HG02884 (cell line): ENCODE data around the gene SPAG16.
"Not testable (repeated sequence)": the region's sequence is repeated elsewhere in the genome, so short reads cannot be mapped to it uniquely, and the experiment has no call there.

Experiments
- ATAC-seq: cut with Tn5 transposase; IDR thresholded peaks from one replicate; pipeline ENCODE4 v1.9.1; 2021; ENCODE audit warnings: mild to moderate bottlenecking, moderate library complexity; ENCODE audit not compliant: unreplicated experiment

Gene SPAG16

DNA sequence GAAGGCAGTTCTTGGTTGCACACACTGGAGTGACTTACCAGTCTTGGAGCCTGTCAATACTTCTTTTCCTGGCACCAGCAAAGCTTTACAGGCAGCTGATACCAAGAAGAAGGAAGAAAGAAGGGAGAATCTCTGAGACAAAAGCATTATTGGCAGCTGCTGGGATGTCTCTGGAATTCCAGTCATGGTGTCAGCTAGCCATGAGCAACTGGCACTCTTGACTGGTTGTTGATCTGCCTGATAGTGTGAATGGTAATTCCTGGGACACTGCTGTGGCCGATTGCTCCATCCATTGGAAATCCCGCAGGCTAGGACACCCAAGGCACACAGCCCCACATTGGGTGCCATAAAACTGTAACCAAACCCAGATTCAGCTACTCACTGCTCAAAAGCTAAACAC is 17.8 kb upstream of the SPAG16 start:
- no peak for ATAC-seq

DNA sequence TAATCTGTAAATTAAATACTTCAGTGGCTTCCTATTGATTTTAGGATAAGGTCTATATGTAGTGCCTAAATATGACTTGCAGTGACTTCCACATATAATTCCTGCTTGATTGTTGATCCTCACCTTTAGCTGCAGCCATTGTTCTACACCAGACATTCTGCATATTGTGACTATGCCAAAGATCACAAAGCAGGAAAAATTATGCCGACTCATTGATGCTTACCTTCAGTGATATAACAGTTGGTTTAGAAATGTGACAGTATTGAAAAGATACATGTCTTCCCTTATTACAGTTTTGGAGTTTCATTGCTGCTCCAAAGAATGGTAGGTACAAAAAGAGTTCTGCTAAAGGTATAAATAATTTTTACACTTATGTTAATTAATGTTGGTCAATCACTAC is 12.3 kb upstream of the SPAG16 start:
- no peak for ATAC-seq

DNA sequence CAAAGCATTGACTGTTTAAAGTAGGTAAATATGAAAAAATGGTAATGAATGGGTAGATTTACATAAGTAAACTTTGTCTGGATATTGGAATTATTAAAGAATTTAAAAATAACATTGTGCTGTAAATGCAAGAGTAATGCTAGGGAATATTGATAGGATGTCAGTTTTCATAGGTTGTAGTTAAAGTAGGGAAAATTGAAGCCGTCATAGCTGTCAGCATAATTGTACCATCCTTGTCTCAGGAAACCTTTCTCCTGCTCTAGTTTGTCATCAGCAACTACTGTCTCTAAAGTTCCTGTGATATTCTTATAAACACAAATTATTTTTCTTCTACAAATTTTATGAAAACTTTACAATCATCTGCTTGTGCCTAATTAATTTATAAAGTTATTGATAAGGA is 10.1 kb upstream of the SPAG16 start:
- no peak for ATAC-seq

DNA sequence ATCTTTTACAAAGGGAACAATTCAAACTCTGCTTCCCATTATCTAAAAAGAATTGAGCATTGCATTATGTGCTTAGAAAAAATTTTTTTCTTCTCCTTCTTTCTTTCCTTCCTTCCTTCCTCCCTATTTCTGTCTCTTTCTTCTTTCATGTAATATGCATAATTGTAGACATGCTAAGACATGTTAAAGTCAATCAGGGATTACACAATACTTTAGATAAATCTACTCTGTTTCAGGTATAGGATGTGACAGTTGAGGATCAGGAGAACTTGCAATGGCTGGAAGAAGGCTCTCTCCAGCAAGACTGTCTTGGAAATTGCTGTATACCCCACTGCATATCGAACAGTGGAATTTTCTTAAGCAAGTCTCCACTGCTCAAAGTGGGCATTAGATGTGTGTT is 9.0 kb upstream of the SPAG16 start:
- ATAC-seq, result no peak

DNA sequence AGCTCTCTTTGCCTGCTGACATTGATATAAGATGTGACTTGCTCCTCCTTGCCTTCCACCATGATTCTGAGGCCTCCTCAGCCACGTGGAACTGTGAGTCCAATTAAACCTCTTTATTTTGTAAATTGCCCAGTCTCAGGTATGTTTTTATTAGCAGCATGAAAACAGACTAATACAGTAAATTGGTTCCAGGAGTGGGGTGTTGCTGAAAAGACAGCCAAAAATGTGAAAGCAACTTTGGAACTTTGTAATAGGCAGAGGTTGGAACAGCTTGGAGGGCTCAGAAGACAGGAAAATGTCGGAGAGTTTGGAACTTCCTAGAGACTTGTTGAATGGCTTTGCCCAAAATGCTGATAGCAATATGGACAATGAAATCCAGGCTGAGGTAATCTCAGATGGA is 7.1 kb upstream of the SPAG16 start:
- not testable (repeated sequence) for ATAC-seq

DNA sequence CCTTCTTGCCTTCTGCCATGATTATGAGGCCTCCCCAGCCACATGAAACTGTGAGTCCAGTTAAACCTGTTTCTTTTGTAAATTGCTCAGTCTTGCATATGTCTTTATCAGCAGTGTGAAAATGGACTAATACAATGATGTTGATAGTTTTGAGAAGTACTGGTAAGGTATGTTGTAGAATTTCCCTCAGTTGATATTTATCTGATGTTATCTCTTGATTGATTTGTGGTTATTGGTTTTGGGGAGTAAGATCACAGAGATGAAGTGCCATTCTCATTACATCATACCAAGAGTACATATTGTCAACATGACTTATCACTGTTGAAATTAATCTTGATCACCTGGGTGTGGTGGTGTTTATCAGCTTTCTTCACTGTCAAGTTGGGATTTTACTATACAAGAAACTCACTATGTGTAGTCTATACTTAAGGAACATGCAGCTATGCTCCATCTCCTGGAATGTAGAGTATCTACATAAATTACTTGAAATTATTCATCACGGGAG is 5.1 kb upstream of the SPAG16 start:
- ATAC-seq, result no peak

DNA sequence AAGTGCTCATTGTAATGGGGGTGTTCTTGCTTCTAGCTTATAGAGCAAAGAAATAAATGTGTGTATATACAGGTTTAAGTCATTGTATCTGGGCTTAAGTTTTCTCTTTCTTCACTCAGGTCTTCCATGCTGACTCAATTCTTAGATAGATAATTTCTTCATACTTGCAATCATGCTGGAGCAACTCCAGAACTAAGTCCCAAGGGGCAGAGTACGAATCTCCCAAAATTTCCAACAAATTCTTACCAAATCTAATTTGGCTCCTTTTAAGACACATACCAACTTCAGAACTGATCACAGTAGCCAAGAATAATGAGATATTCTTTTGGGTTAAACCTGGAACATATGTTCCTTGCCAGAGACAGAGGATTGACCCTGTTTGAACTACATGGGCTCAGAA is 4.3 kb upstream of the SPAG16 start:
- ATAC-seq, result no peak

DNA sequence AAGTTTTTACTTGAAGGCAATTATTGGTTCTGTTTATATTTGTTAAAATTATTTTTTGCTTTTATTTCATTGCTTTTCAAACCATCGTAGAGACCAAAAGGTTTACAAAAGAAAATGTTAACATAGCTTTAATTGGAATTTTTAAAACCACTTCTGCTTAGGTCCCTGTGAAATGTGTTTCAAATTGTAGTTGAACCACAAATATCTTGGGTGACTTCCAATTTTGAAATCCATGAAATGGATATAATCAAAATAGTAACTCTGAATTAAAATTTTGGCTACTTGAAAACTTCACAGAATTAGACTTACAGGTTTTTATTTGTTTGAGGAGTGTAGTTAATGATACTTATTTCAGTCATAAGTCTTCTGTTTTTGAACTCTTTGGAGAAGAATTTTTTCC is 3.1 kb upstream of the SPAG16 start:
- ATAC-seq, result no peak

DNA sequence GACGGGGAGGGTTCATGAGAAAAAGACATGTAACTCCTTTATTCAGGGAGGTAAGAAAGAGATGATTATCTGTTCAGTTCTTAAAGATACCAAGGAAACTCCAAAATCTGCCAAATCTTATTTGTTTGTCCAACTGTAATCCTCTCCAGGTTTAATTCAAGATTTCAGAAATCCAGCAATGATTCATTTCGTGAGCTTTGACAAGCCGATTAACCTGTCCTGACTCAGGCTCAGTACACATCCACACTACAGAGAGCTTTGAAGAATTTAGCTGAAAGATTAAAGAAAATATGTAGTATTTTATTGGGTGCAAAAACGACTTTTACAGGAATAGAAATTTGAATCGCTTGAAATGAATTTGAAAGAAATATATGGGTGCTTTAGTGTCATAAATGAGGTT is 1.1 kb downstream of the SPAG16 start:
- no peak for ATAC-seq

DNA sequence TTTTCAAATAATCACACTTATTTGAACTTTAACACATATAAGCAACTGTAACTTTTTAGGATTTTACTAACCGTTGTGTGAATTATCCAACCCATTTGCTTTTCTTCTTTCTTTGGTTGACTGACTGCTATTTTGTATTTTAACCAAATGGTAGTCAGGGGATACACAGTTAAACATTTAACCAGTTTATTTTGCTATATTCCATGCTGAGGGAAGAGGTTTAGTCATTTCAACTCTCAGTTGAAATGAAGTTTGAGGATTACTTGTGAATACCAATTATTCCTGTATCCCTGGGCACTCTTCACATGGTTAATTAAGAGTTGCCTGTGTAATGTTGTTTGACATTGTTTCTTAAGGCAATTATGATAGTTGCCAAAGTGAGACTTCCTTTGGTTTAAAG is 1.9 kb downstream of the SPAG16 start:
- ATAC-seq, result no peak

DNA sequence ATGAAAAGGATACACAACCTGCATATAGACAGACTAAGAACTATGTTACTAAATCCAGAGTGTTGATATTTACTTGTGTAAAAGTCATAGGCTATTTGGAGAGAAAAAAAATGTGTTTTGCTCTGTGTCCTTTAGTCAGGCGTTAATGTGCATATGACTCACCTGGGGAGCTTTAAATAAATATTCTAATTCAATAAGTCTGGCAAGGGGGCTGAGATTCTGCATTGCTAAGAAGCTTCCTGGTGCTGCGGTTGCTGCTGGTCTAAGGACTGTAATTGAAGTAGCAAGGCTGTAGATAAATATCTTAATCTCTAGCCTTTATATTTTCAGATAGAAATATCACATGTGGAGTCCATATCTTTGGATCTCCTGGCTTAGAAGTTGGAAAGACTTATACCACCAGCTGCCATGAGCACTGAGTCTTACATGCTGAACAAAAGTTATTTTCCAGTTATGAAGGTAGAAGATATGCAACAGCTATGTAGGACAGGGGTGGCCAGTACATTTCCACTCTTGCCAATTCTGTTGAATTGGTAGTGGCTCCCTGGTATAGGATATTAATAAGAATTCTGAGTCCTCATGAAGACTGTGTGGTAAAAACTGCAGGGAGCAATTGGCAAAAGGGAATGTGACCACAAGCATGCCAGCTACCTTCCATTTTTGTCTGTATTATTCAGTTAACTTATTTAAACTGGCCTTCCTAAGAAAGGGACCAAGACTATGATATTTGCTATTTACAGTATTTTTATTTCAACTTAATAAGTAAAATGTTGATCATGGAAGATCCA is 4.8 kb downstream of the SPAG16 start:
- ATAC-seq, result no peak

DNA sequence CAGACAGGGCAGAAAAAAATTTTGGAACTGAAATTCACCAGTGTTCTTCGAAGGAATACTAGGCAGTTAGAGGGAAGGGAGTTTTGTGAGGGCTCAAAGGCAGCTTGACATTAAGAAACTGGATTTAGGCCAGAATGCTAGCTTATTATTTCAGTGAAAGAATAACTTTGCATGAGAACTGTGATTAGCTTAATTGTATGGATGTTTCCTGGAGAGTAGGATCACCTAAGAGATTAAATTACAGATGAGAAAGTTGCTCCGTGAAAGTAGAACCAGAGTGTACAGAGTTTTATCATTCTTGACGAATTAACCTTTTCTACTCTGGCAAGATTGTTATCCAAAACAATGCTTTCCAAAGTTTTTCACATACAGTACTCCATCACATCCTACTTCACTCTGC is 6.2 kb downstream of the SPAG16 start:
- ATAC-seq, result no peak

DNA sequence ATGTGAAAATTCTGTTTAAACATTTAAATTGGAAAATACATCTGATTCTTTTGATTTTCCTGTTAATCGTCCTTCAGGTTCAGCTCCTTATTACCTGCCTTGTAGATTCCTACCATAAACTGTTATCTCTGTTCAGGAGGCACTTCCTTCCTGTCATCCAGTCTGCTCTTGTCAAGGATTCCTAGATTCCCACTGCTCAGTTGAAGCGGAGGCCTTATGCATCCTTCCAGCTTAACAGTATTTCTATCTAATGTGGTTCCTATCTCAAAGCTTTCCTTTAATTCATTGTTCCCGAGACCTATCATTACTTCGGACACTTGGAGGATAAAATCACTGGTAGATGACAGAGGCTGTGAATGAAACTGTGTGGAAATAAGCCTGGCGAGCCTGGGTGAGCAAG is 12.0 kb downstream of the SPAG16 start:
- ATAC-seq, result no peak

DNA sequence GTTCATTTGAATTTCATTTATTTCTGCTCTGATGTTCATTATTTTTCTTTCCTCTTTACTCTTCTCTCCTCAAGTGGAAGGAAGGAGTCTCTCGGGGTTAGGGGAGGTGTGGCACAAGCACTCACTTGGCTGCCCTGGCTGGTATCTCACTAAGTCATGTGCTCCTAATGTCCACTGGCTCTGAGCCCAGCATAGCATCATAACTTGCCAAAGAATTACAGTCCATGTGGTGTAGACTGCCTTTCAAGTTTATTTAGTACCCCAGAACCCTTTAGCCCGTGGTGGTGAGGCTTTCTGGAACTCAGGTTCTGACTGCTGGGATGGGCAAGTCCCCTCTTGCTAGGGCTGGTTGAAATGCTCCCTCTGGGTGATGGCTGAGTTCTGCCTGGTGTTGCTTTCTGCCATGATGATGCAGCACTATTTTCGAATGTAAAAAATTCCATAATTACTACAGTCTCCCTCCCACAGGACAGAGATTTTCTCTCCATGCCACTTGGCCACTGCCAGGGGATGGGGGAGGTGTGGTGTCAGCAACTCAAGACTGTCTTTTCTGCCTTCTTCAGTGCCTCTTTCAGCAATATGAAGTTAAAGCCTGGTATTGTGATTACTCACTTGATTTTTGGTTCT is 22.2 kb downstream of the SPAG16 start:
- ATAC-seq, result no peak

DNA sequence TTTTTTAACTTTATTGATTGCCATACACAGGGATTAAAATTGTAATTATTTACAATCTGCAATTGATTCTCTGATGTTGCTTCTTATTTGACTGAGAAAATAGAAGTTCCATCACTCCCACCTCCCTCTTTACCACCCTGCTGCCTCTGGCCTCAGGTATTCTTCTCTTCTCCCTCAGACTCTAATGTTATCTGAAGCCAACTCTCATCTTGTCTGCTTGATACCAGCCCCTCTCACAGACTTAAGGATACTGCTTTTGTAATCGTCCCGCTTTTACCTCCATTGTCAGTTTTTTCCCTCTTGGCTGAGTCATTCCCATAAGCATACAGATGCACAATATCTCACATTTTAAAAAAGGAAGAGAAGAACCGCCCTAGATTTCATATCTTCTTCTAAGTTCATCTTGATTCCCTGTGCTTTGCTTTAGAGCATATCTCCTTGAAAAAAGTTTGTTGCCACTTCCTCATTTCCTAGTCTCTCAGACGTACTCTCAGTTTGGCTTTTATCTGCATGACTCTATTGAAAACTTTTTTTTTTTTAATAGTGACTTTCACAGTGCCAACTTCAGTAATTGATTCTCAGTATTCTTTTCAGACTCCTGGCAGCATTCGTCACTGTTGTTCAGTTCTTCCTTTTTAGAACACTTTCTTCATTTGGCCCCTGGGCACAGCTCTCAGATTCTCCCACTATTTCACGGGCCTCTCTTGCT is 31.1 kb downstream of the SPAG16 start:
- no peak for ATAC-seq

DNA sequence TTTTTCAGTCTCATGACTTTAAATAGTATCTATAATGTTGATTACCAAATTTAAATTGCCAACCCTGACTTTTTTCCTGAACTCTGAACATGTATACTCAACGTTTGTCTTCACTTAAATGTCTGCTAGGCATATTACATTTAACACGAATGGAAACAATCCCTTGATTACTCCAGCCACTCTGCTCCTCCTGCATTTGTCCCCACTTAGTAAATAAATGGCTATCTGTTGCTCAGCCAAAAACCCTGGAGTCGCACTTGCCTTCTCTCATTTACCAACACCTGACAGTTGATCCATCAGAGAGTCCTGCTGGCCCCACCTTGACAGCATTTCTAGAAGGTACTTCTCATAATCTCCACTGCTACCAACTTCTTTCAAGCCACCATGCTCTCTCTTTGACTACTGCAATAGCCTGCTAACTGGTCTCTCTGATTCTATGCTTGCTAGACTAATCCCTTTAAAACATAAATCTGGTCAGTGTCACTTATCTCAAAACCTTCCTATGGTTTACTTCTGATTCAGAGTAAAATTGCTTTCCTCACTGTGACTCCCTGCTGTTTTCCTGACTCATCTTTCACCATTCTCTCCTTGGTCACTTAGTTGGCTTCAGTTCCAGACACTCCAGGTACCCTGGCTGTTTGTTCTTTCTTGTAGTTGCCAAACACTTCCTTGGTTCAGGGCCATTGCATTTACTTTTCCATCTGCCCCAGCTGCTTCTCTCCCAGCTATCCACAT is 31.9 kb downstream of the SPAG16 start:
- ATAC-seq, result no peak

DNA sequence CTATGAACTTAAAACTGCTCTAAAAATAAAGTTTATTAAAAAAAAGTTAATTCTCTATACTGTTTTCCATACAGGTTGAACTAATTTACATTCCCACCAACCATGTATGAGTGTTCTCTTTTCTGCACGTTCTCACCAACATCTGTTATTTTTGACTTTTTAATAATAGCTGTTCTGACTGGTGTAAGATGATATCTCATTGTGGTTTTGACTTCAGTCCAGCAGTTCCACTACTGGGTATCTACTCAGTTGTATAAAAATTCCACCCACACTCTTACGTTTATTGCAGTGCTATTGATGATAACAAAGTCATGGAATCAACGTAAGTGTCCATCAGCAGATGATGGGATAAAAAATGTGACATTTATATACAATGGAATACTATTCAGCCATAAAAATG is 33.7 kb downstream of the SPAG16 start:
- ATAC-seq, result no peak

DNA sequence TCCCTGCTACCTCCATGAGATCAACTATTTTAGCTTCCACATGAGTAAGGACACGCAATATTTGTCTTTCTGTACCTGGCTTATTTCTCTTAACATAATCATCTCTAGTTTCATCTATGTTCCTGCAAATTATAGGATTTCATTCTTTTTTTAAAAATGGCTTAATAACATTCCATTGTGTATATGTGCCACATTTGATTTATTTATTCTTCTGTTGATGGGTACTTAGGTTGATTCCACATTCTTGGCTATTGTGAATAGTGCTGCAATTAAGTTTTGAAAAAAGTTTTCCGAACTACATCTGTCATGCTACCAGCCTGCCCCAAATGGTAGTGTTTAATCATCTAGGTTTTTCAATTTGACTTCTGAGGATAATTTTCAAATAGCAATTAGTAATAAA is 36.3 kb downstream of the SPAG16 start:
- no peak for ATAC-seq

DNA sequence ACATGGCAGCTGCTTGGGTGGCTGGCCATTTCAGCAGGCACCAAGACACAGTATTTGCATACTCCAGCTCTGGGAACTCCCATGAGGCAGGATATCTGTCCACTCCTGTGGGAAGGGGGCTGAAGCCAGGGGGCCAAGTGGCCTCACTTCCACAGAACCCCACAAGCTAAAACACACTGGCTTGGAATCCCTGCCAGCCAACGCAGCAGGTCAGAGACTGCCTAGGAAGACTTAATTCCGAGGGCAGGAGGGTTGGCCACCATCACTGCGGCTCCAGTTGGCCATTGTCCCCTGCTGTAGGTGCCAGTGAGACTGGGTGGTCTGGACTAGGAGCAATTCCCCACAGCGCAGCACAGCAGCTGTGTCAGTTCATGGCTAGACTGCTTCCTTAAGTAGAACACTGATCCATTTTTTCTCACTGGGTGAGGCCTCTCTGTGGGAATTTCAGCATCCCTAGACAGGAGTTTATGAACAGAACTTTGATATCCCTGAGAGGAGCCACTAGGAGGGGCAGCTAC is 52.0 kb downstream of the SPAG16 start:
- ATAC-seq, result no peak

DNA sequence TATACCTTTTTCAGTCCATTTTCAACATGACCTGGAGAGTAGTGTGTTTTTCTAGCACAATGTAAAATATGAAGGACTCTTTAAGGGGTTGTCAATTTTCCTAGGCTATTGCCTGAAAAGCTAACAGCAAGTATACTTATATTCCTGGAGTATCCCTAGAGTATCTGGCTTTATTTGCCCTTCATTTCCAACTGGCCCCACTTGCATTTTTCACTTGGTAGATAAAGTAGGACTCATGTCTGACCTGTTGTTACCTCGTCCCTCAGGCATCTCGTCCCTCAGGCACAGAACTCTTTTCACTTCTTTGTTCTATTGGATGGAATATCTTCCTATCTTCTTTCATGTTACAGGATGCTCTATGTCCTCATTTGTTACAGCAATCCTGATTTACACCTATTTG is 69.2 kb downstream of the SPAG16 start:
- no peak for ATAC-seq

DNA sequence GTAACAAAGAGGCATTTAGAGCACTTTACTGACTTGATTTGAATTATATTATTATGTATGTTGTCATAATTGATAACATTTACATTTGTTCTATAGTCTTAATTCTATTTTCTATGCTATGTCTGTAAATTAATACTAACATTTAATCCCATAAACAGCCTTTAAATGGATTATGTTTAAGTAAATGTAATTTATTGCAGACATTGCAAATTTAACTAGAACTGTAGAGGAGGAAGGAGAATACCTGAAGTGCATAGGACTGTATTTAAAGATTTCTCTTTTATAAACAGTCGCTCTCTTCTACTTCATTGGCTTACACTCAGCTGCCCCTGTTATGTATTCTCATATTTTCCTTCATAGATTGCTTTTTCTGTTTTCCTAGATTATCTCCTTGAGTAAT is 92.4 kb downstream of the SPAG16 start:
- ATAC-seq, result no peak
